CD4-positive, alpha-beta T cell treated with Interleukin-10 for 1 hour (primary cell): ENCODE measurements around the gene CEBPG.

Source experiments
- DNase-seq: peaks from one replicate; pipeline ENCODE4 v3.0.0-alpha.2; 2020

CEBPG gene

DNA sequence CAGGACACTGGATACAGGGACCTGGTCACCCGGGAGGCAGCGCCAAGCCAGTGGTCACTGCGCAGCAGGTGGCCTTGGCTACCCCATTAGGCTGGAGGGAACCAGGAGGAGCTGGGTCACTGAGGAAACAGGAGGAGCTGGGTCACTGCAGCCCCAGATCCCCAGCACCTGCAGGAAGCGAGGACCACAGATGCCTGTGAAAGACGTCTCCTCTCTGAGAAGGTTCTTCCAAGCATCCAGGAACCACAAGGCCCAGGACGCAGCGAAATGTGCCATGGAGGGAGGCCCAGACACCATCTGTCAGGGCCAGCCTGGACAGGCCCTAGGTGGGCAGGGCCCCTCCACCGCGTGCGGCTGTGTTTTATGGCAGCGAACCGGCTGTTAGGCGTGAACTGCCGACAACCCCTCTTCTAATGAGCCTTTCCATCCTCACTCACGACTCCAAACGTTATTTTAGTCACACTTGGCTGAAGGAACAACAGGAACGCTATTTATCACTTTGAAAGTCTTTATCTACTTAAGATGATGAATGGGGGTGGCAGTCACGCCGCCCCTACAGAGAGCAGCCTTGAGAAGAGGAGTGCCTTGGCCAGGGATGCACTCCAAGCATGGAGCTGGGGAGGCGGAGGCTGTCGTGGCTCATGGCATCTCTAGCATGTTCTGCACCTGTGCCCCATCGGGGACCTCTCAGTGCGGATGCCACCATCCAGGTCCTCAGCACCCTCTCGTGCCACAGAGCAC, 53.3 kb downstream of the CEBPG start:
- no peak for DNase-seq

DNA sequence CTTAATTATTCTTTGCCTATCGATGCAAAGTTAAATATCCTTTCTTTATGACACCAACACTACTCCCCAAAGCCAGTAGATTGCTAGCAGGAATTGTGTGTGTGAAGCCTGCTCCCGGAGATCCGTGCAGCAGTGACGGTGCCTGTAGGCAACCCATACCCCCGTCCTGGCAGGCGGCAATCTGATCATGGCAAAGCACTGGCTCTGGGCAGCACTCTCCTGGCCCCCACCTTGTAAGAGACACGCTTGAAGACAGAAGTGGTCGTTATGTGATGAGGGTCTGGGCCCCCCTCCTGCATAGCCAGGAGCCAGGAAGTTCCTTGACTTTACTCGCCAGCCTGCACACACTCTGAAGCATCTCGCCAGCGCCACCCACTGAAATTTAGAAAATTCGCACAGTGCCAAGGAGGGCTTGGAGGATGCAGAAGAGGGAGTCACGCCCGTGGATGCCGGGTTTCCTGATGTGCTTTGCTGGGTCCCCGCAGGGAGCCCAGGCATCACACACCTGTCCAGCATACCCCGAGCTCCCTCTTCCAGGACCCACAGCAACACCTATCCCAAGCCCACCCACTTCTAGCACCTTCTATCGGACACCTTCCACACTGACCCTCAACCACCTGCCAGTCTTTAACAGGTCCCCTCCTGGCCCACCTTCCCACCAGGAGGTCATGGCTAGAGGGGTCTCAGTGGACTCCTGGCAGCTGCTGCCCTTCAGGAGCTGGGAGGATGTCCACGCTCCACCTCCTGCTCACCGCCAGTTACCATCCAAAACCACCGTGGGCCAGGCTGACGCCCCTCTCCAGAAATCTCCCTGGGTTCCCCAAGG, 54.5 kb downstream of the CEBPG start:
- no peak for DNase-seq

DNA sequence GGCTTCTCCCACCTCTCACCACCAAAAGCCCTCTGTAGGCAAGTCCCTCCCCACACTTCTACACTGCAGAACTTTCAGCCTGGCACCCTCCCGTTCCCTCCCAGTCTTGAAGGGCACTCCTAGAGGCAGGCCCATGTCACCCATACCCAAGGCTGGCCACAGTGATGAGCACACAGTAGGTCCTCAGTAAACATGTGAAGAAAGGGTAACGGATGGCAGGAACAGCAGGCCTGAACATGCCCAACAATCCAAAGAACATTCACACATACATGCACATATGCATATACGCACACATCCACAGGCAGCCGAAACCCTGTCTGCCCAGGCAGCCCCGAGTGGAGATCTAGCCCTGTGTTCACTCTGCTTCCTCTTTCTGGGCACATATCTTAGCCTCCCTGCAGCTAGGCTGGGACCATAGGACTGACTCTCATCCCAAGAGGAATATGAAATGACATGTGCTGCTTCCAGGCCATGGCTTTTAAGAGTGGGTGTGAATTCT, 55.2 kb downstream of the CEBPG start:
- no peak for DNase-seq

DNA sequence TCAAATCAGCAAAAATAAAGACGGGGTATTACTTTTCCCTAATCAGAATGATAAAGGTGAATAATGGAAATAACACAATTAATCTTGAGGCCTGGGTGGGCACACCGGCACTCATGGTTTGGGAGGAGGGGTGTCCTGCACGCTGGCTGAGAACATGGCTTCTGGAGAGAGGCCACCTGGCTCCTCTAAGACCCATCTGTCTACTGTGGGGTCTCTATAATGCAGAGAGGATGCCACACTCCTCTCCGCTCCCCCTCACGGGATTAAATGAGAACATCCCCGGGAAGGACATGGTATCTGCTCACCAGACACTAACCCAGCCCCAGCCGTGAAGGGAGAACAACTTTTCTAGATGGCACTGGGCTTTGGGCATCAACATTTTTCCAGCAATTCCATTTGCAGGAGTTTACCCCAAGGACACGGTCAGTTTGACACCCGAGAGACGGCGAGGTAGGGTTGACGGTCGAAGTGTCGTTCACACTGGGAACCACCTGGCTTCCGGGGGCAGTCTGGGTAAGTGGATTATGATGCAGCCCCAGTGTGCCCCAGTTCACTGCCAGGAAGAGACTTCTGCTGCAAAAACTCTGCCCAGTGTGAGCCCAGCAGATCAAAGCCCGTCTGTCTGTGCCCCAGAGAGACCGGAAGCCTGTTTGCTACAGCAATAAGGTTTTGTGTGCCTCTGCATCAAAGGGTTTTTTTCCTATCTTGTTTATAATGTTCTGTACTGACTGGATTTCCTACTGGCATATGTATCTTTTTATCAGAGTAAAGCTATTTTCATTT, 56.6 kb downstream of the CEBPG start:
- peak; percentile 47 for DNase-seq

DNA sequence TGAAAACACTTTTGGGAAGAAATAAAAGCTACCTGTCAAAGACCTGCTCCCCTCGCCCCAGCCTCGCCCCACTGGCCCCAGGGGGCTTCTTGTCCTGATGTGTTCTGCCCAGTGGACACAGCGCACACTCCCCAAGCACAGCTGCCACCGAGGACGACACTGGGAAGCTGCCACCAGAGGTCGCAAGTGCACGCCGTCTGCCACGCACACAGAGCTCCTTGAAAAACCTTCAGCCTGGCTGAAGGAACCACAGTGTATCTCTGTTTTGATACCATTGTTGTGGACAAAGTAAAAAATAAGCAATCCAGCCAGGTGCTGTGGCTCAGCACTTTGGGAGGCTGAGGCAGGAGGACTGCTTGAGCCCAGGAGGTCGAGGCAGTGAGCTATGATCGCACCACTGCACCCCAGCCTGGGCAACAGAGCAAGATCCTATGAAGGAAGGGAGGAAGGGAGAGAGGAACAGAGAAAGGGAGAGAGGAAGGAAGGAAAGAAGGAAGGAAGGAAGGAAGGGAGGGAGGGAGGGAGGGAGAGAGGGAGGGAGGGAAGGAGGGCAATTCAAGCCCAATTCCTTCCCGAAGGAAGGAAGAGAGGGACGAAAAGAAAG, 57.3 kb downstream of the CEBPG start:
- DNase-seq = peak; percentile 61

DNA sequence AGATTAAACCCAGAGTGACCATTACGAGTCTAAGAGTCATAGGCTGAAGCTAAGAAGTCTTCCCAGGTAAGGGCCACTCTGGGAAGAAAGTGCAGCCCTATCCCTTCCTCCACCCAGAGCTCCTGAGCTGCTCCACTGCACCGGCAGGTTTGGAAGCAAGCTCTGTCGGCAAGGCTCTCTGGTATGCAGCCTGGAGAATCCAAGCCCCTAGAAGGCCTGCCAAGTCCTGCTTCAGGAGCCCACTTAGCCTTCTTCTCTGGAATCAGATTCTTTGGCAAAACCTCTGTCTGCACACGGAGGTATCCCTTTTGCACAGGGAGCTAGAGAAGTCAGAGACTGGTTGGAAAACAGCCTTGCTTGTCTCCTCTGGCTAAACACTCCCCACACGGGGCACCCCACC, 58.5 kb downstream of the CEBPG start:
- DNase-seq = no peak
